ENCODE data around the gene DENND2C.

The DENND2C gene

GRCh38 chr1:114668373-114668772, 1.5 kb downstream of the DENND2C start:
- Histone ChIP-seq H3K4me1 (peaks cover 0 to 8% (median 3%) of the 10 kb centered on the region in 4 donors), H3K36me3 (no peaks in the 10 kb centered on the region), H3K27ac (no peak overlapping the region), H3K27me3 (no peaks in the 10 kb centered on the region), H3K9me3 (no peaks in the 10 kb centered on the region), H3K4me3 (no peak overlapping the region)
- no peak for TF ChIP-seq CTCF (IDR thresholded peaks at IDR 0.05)
- intact Hi-C loops (cut with DNase I; ENCODE audit: low total_unique reads): no loop called here
- no peak for DNase-seq

- no peak for DNase-seq
- no peak overlapping the region for H3K27ac ChIP-seq
- intact Hi-C loops (cut with DNase I; ENCODE audit: low total_unique reads): no loop called here
- no peaks in the 10 kb centered on the region for H3K9me3 ChIP-seq
- H3K4me1 ChIP-seq: peaks cover 0 to 8% (median 3%) of the 10 kb centered on the region in 4 donors
- no peaks in the 10 kb centered on the region for H3K36me3 ChIP-seq
- H3K27me3 ChIP-seq: no peaks in the 10 kb centered on the region
- H3K4me3 ChIP-seq: no peak overlapping the region
- no peak for TF ChIP-seq CTCF (IDR thresholded peaks at IDR 0.05)
These were observed 2.9 kb downstream of the DENND2C start for GRCh38 chr1:114666954-114667353.

GRCh38 chr1:114660238-114660637, 9.6 kb downstream of the DENND2C start:
- no peak for DNase-seq
- H3K9me3 ChIP-seq: no peaks in the 10 kb centered on the region
- H3K4me3 ChIP-seq: no peak overlapping the region
- TF ChIP-seq CTCF (IDR thresholded peaks at IDR 0.05): no peak
- no peak overlapping the region for H3K27ac ChIP-seq
- no peaks in the 10 kb centered on the region for H3K27me3 ChIP-seq
- intact Hi-C loops (cut with DNase I; ENCODE audit: low total_unique reads): no loop called here
- no peaks in the 10 kb centered on the region for H3K36me3 ChIP-seq
- H3K4me1 ChIP-seq: no peaks in the 10 kb centered on the region

- TF ChIP-seq CTCF (IDR thresholded peaks at IDR 0.05): no peak
- Histone ChIP-seq H3K9me3 (no peaks in the 10 kb centered on the region), H3K4me1 (no peaks in the 10 kb centered on the region), H3K4me3 (no peak overlapping the region), H3K27me3 (no peaks in the 10 kb centered on the region), H3K27ac (no peak overlapping the region), H3K36me3 (no peaks in the 10 kb centered on the region)
- intact Hi-C loops (cut with DNase I; ENCODE audit: low total_unique reads): no loop called here
- no peak for DNase-seq
These were observed 18.0 kb downstream of the DENND2C start for GRCh38 chr1:114651893-114652292.

- TF ChIP-seq CTCF (IDR thresholded peaks at IDR 0.05): no peak
- Histone ChIP-seq H3K36me3 (no peaks in the 10 kb centered on the region), H3K27me3 (no peaks in the 10 kb centered on the region), H3K4me3 (no peak overlapping the region), H3K27ac (no peak overlapping the region), H3K4me1 (no peaks in the 10 kb centered on the region), H3K9me3 (no peaks in the 10 kb centered on the region)
- intact Hi-C loops (cut with DNase I; ENCODE audit: low total_unique reads): no loop called here
- DNase-seq: no peak
These were observed 21.3 kb downstream of the DENND2C start for GRCh38 chr1:114648503-114648902.

GRCh38 chr1:114641377-114641776, 28.5 kb downstream of the DENND2C start:
- no peak for DNase-seq
- no peak overlapping the region for H3K27ac ChIP-seq
- TF ChIP-seq CTCF (IDR thresholded peaks at IDR 0.05): no peak
- intact Hi-C loops (cut with DNase I; ENCODE audit: low total_unique reads): no loop called here
- no peaks in the 10 kb centered on the region for H3K4me1 ChIP-seq
- H3K27me3 ChIP-seq: no peaks in the 10 kb centered on the region
- H3K36me3 ChIP-seq: no peaks in the 10 kb centered on the region
- no peak overlapping the region for H3K4me3 ChIP-seq
- no peaks in the 10 kb centered on the region for H3K9me3 ChIP-seq
